ENCODE data around the gene GALNT1. TPM values are rescaled to one million over a fixed set of nuclear protein-coding genes. Genes with fewer than 3 reads are reported as not detected.

The GALNT1 gene
- total RNA-seq, 2 experiments from 2014 or later: 52.5 to 53.4 TPM

GRCh38 chr18:35610724-35611123 is 29.2 kb downstream of the GALNT1 start:
- POLR2A ChIA-PET: no interaction called here
- CTCF ChIA-PET: no interaction called here

GRCh38 chr18:35611518-35611917 is 30.0 kb downstream of the GALNT1 start:
- POLR2A ChIA-PET: no interaction called here

GRCh38 chr18:35616074-35616473 is 34.5 kb downstream of the GALNT1 start:
- ChIA-PET CTCF (interaction anchor here (1.5 kb wide), 1 partner anchor 27 kb away, joined by 3 read pairs; no protein-coding TSS in a partner anchor), POLR2A (interaction anchor here (0.6 to 1.7 kb wide), 3 partner anchors 34 to 513 kb away, joined by 3 to 4 read pairs (median 4); partner anchors contain the start of genes GALNT1 and SLC39A6)

More at GRCh38 chr18:35611518-35611917, 30.0 kb downstream of the GALNT1 start:
- CTCF ChIA-PET: interaction anchor here (0.7 kb wide), 1 partner anchor 29 kb away, joined by 3 read pairs; no protein-coding TSS in a partner anchor

DNA sequence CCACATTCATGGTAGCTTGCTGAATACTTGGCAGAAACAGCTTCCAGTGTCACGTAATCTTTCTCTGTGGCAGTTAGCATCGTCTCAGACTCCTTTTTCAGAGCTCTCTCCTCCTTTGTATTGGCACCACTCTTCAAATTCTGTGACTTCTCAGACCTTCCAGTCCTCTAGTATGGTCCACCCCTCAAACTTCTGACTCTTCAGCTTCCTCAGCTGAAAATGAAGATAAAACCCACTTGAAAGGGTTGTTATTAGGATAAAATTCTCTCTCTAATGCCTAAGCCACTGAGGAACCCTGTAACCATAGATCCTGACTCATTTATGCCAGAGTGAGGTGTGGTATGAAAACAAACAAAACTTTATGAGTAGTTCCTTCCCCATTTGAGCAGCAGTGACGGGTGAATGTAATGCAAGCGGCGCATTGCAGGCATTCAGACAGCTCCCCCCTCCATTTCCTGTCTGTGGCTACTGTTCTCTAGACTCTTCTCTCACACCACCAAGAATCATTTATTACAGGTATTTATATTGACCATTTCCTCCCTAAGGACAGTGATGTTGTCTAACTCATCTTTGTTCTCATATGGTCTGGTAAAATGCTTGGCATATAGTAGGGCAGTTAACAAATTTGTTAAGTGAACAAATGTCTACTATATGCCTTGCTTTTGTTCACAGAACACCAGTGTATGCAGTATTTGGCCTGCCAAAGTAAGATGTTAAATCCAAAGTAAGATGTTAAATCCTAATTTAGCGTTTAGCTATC is 35.3 kb downstream of the GALNT1 start:
- POLR2A ChIA-PET: interaction anchor here (0.6 to 1.7 kb wide), 3 partner anchors 35 to 512 kb away, joined by 3 to 4 read pairs (median 4); partner anchors contain the start of genes GALNT1 and SLC39A6
- CTCF ChIA-PET: interaction anchor here (1.5 kb wide), 1 partner anchor 28 kb away, joined by 3 read pairs; no protein-coding TSS in a partner anchor

GRCh38 chr18:35617865-35618264 is 36.3 kb downstream of the GALNT1 start:
- CTCF ChIA-PET: no interaction called here
- POLR2A ChIA-PET: interaction anchor here (1.7 kb wide), 1 partner anchor 36 kb away, joined by 4 read pairs; the partner anchor contains the start of gene GALNT1

DNA sequence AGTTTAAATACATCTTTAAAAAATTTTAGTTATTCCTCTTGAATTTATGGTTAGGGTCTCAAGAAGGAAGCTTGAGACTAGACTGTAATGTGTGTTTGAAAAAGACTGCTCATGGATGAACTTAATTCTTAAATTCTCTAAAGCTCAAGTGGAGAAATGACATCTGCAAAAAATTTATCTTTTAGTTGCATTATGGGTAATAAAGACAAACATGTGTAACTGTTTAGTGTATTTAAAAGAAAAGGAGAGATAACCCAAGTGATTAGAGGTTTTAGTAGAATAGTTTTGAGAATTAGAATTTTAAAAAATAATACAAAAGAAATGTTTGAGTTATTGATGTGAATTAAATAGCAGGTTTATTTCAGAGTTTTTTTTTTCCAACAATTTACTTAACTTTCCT is 36.7 kb downstream of the GALNT1 start:
- POLR2A ChIA-PET: no interaction called here
- CTCF ChIA-PET: no interaction called here

DNA sequence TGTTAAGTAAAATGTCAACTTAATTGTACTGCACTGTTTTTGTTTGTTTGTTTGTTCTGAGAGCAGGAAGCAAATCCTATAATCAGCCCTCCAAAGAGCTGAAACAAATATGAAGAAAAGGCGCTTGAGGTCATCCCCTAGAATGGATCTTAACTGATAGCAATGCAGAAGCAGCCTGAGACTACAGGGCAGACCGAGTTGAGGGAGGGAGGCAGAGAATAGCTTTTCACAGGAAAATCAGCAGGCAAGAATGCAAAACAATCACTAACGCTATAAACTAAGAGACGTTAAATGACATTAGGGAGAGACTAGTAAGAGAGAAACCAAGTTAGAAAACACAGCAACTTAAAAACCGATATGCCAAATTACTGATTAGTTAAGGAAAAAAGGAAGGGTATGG is 37.2 kb downstream of the GALNT1 start:
- POLR2A ChIA-PET: no interaction called here

DNA sequence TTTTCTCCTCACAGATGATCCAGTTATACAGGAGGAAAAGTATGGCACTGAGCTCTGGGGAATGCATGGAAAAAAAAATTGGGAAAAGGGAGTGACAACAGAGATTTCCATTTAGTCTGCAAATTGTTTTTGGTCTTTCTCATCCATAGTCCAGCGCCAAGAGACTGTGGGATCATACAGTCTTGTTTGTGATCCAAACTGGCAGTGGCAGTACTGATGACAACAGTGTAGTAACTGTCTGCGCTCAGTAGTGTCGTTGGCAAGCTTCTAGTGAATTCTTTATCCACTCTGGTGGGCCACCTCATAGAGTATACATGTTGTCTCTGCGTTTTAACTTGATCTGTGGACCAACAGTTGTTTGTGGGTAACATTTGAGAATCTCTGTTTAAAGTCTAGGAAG is 37.9 kb downstream of the GALNT1 start:
- ChIA-PET CTCF (no interaction called here), POLR2A (no interaction called here)

More for the DNA sequence above, 37.2 kb downstream of the GALNT1 start:
- CTCF ChIA-PET: no interaction called here

- ChIA-PET POLR2A (no interaction called here), CTCF (no interaction called here)
Observed at GRCh38 chr18:35619941-35620340, 38.4 kb downstream of the GALNT1 start.

DNA sequence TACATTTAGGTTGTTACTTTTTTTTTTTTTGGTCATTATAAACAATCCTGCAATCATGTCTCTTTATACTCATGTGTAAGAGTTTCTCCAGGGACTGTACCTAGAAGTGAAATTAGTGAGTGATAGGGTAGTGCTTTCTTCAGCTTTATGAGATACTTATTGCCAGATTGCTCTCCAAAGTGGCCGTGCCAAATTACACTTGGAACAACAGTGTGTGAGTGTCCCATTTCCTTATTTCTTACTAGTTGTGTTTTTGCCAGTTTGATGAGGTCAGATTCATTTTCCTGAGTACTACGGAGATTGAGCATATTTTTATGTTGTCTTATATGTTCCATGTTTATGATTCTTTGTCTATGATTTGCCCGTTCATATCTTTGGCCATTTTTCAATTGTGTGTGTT is 39.2 kb downstream of the GALNT1 start:
- ChIA-PET CTCF (no interaction called here), POLR2A (no interaction called here)

DNA sequence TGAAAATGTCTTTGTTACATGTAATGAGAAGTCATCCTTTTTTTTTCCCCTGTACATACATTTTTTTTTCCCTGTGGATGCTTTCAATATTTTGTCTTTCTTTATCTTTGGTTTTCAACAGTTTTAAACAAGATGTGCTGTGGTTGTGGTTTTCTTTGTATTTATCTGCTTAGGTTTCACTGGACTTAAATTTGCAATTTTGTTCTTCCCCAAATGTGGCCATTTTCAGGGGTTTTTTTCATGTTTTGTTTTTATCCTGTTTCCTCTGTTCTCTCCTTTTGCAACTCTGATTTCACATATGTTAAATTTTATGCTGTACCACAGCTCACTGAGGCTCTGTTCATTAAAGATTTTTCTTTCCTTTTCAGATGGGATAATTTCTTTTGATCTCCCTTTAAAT is 41.7 kb downstream of the GALNT1 start:
- POLR2A ChIA-PET: no interaction called here

GRCh38 chr18:35624146-35624545 is 42.6 kb downstream of the GALNT1 start:
- CTCF ChIA-PET: no interaction called here

More for the DNA sequence above, 41.7 kb downstream of the GALNT1 start:
- CTCF ChIA-PET: no interaction called here

GRCh38 chr18:35625232-35625631 is 43.7 kb downstream of the GALNT1 start:
- POLR2A ChIA-PET: no interaction called here
- CTCF ChIA-PET: no interaction called here

More at GRCh38 chr18:35624146-35624545, 42.6 kb downstream of the GALNT1 start:
- POLR2A ChIA-PET: no interaction called here

DNA sequence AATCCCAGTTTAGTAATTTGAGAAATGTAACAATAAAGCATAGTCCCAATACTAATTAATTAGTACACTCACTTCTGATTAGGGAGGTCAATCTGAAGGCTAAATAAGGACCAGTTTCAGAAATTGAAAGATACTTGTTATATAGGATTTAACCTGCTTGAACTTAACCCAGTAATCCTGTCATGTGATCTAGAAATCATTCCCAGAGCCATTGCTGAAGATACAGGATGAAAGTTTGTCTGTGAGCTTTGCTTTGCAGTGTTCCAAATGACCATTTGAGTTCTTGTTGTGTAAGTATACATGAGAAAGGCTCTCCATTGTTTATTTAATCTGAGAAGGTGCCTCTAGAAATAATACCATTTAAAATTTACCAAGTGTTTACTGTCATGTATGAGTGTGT is 52.2 kb downstream of the GALNT1 start:
- ChIA-PET POLR2A (no interaction called here), CTCF (no interaction called here)

GRCh38 chr18:35634323-35634722 is 52.8 kb downstream of the GALNT1 start:
- POLR2A ChIA-PET: no interaction called here
- CTCF ChIA-PET: no interaction called here

DNA sequence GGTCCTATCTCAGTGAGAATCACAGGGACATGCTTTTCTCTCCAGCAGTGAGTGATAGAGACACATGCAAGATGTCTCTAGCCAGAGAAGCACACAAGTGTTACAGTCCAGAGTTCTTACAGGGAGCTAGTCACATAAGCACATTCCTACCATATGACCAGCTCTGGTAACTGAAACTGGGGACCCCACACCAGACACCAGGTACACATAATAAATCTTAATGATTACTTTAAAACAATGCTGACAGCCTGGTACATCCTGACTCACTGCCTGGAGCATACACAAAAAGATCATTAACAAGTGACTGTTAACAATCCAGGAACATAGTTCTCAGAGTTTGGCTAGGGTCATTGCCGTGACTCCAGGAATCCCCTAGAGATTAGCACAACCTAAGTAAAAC is 53.6 kb downstream of the GALNT1 start:
- POLR2A ChIA-PET: no interaction called here
- CTCF ChIA-PET: no interaction called here

DNA sequence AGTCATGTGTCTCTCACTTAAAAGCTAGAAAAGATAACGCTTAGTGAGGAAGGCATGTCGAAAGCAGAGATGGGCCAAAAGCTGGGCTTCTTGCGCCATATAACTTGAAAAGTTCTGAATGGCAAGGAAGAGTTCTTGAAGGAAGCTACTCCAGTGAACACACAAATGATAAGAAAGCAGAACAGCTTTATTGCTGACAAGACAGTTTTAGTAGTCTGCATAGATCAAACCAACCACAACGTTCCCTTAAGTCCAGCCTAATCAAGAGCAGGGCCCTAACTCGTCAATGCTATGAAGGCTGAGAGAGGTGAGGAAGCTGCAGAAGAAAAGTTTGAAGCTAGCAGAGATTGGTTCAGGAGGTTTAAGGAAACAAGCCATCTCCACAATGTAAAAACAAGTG is 55.7 kb downstream of the GALNT1 start:
- ChIA-PET POLR2A (no interaction called here), CTCF (no interaction called here)

DNA sequence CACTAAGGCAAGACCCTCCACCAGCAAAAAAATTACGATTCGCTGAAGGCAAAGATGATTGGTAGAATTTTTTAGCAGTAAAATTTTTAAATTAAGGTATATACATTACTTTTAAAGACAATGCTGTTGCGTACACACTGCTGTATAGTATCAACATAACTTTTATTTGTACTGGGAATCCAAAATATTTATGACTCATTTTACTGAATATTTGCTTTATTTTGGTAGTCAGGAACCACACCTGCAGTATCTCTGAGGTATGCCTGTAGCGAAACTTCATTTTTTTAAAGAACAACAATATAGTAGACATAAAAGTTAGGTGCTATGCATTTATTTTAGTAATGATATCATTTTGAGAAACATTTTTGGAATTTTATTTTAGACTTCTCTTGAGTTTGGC is 57.8 kb downstream of the GALNT1 start:
- CTCF ChIA-PET: no interaction called here
- POLR2A ChIA-PET: no interaction called here

- ChIA-PET POLR2A (no interaction called here), CTCF (no interaction called here)
Observed at GRCh38 chr18:35641467-35641866, 59.9 kb downstream of the GALNT1 start.

GRCh38 chr18:35641916-35642315 is 60.4 kb downstream of the GALNT1 start:
- ChIA-PET CTCF (no interaction called here), POLR2A (no interaction called here)

DNA sequence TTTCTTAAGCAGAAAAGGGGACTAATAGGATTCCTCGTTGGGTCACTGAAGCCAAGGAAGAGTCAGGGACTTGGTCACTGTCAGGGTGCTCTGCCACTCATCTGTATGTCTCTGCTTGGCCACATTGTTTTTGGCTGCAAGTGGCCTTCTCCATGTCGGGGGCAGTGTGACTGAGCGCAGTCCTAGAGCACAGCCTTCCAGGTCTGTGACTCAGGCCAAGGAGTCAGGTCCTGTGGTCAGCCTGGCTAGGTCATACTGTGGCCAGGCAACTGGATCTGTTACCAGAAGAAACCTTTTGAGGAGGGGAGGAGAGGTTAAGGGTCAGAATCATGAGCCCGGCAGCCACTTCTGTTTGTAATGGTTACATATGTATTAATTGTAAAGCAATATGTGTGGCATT is 61.3 kb downstream of the GALNT1 start:
- POLR2A ChIA-PET: no interaction called here
- CTCF ChIA-PET: no interaction called here

GRCh38 chr18:35646449-35646848 is 64.9 kb downstream of the GALNT1 start:
- POLR2A ChIA-PET: no interaction called here
- CTCF ChIA-PET: no interaction called here

All from activated CD8-positive, alpha-beta memory T cell treated with anti-CD3 and anti-CD28 coated beads for 36 hours (primary cell).